HepG2 (cell line): ENCODE results near the gene TTLL4. TPM values are rescaled to one million over a fixed set of nuclear protein-coding genes. Genes with fewer than 3 reads are reported as not detected.

Source experiments
- ATAC-seq: fragments of 200-7000 bp; cut with Tn5 transposase; 3 replicates; pipeline ENCODE4 v1.9.1; 2020; ENCODE audit warnings: mild to moderate bottlenecking, moderate library complexity
- BruUV-seq: library from RNA; stranded (reverse); fragments of 400-500 nt; replicated peaks from 2 replicates; lab custom pipeline; 2021; lab: Mats Ljungman, UMichigan
- CTCF ChIA-PET: fragments of 300-600 bp; formaldehyde crosslinking; extraction: SDS; loops from one replicate; lab custom pipeline; 2021; ENCODE audit warnings: low total read pairs, inconsistent platforms, low intra/inter-chr PET ratio; lab: Yijun Ruan, JAX
- POLR2A ChIA-PET: fragments of 350-600 bp; sonication (Branson Sonifier 250); formaldehyde crosslinking; loops from one replicate; lab custom pipeline; 2020; ENCODE audit warnings: antibody characterized with exemption, inconsistent platforms; lab: Yijun Ruan, JAX
- DNase-seq: peaks from one replicate; pipeline ENCODE4 v3.0.0-alpha.2; 2015; ENCODE audit warnings: low spot score
- FAIRE-seq: peaks from 3 replicates; lab custom pipeline; 2011; peaks lifted over from hg19 to GRCh38; lab: Jason Lieb, UNC
- H2AFZ ChIP-seq: one replicate; pipeline ENCODE4 v1.6.1; 2011; ENCODE audit warnings: low read length, inconsistent platforms
- H3K27ac ChIP-seq: fragments of 300-600 bp; 3 replicates; pipeline ENCODE4 v1.8.0; 2011; ENCODE audit warnings: mixed run types, mild to moderate bottlenecking, mixed read lengths, low read length, inconsistent platforms; ENCODE audit not compliant: insufficient read depth; ENCODE audit errors: extremely low read length
- H3K27me3 ChIP-seq, 2 experiments: fragments of 200-600 bp in 1 of 2; 2 replicates in 1 of 2; 3 replicates in 1 of 2; pipeline versions ENCODE4 v1.6.0 to v1.8.0; 2011; ENCODE audit warnings: low read length in 2 of 2, mild to moderate bottlenecking in 2 of 2, moderate library complexity in 2 of 2, inconsistent platforms in 1 of 2; ENCODE audit not compliant: insufficient read depth in 2 of 2, control insufficient read depth in 1 of 2
- H3K36me3 ChIP-seq, 2 experiments: fragments of 200-600 bp in 1 of 2; replicated peaks in 1 of 2; 2 replicates in 1 of 2; 3 replicates in 1 of 2; pipeline versions ENCODE4 v1.5.1 to v1.8.0; 2011; ENCODE audit warnings: low read length in 2 of 2, inconsistent platforms in 1 of 2; ENCODE audit not compliant: insufficient read depth in 2 of 2, control insufficient read depth in 1 of 2
- H3K4me1 ChIP-seq: 2 replicates; pipeline ENCODE4 v1.5.1; 2012; ENCODE audit warnings: low read length, inconsistent platforms; ENCODE audit not compliant: insufficient read depth
- H3K4me2 ChIP-seq: 2 replicates; pipeline ENCODE4 v1.6.0; 2011; ENCODE audit warnings: low read depth, low read length, inconsistent platforms
- H3K4me3 ChIP-seq, 3 experiments: fragments of 200-600 bp in 1 of 3; sonication (generic), shearing (Covaris generic) in 1 of 3; replicated peaks in 1 of 3; 2 replicates each; pipeline ENCODE4 v1.5.1; 2011 to 2016; ENCODE audit warnings: low read length in 3 of 3, inconsistent platforms in 2 of 3, low read depth in 2 of 3, mild to moderate bottlenecking in 2 of 3, control low read depth in 1 of 3, mixed read lengths in 1 of 3; ENCODE audit not compliant: insufficient read depth in 1 of 3
- H3K79me2 ChIP-seq: one replicate; pipeline ENCODE4 v1.6.1; 2011; ENCODE audit warnings: low read length, inconsistent platforms; ENCODE audit not compliant: insufficient read depth
- H3K9ac ChIP-seq: 2 replicates; pipeline ENCODE4 v1.6.0; 2011; ENCODE audit warnings: mild to moderate bottlenecking, low read depth, low read length, inconsistent platforms; ENCODE audit not compliant: insufficient read depth
- H3K9me3 ChIP-seq: 2 replicates; pipeline ENCODE4 v1.5.1; 2012; ENCODE audit warnings: mild to moderate bottlenecking, low read length
- H4K20me1 ChIP-seq: 2 replicates; pipeline ENCODE4 v1.6.0; 2011; ENCODE audit warnings: inconsistent platforms, mild to moderate bottlenecking, low read length, moderate library complexity; ENCODE audit not compliant: insufficient read depth
- GFI1 ChIP-seq: sonication (generic); formaldehyde crosslinking; IDR thresholded peaks from 2 replicates; pipeline ENCODE4 v1.5.0; 2020; ENCODE audit warnings: missing genetic modification reagents, mild to moderate bottlenecking, borderline replicate concordance
- HOXD1 ChIP-seq: sonication (generic); formaldehyde crosslinking; IDR thresholded peaks from 2 replicates; pipeline ENCODE4 v1.5.0; 2020; ENCODE audit warnings: missing genetic modification reagents
- SKI ChIP-seq: fragments of 450-650 bp; IDR thresholded peaks from one replicate; pipeline ENCODE4 v1.6.1; 2018; ENCODE audit warnings: mild to moderate bottlenecking; ENCODE audit not compliant: partially characterized antibody
- SSRP1 ChIP-seq: IDR thresholded peaks from 2 replicates; pipeline ENCODE4 v1.6.1; 2016; ENCODE audit warnings: control low read depth
- TEAD2 ChIP-seq: sonication (generic); formaldehyde crosslinking; IDR thresholded peaks from 2 replicates; pipeline ENCODE4 v1.9.0; 2021; ENCODE audit warnings: missing genetic modification reagents
- TOE1 ChIP-seq: sonication (generic); formaldehyde crosslinking; IDR thresholded peaks from 2 replicates; pipeline ENCODE4 v1.4.0; 2020; ENCODE audit warnings: mild to moderate bottlenecking, missing genetic modification reagents
- ZFX ChIP-seq: sonication (generic); formaldehyde crosslinking; IDR thresholded peaks from 2 replicates; pipeline ENCODE4 v1.4.0; 2020; ENCODE audit warnings: mild to moderate bottlenecking, low read depth, missing genetic modification reagents, moderate library complexity
- ZNF235 ChIP-seq: sonication (generic); formaldehyde crosslinking; IDR thresholded peaks from 2 replicates; pipeline ENCODE4 v1.8.1; 2023; ENCODE audit warnings: mild to moderate bottlenecking, missing genetic modification reagents, borderline replicate concordance
- ZNF552 ChIP-seq: sonication (generic); formaldehyde crosslinking; IDR thresholded peaks from 2 replicates; pipeline ENCODE4 v1.9.0; 2022; ENCODE audit warnings: missing genetic modification reagents, mild to moderate bottlenecking, borderline replicate concordance
- ZNF761 ChIP-seq: sonication (generic); formaldehyde crosslinking; conservative IDR thresholded peaks from 2 replicates; pipeline ENCODE4 v1.4.0; 2020; ENCODE audit warnings: mild to moderate bottlenecking, missing genetic modification reagents
- ZNF878 ChIP-seq: sonication (generic); formaldehyde crosslinking; IDR thresholded peaks from 2 replicates; pipeline ENCODE4 v1.8.1; 2023; ENCODE audit warnings: mild to moderate bottlenecking, missing genetic modification reagents, moderate library complexity
- WGBS: methylation state at CpG from one replicate; pipeline ENCODE4 v1.1.6; 2017; ENCODE audit warnings: low lambda C conversion rate; 5-methylcytosine and 5-hydroxymethylcytosine counted together
- in situ Hi-C: cut with HindIII; loops from 2 replicates; pipeline ENCODE4 v1.10.0; 2017; ENCODE audit warnings: low pct_unique_long_range_greater_than_20kb; ENCODE audit not compliant: extremely low pct_ligation_motif_present
- intact Hi-C: fragments of 100-400 bp; cut with micrococcal nuclease; formaldehyde crosslinking; loops from one replicate; pipeline ENCODE4 v1.10.0; 2022; ENCODE audit not compliant: unreplicated experiment
- polyA plus RNA-seq, 8 experiments: library from polyadenylated mRNA; depleted of rRNA in 3 of 8; stranded (reverse) in 7 of 8; unstranded in 1 of 8; fragments of >200 nt; fragmentation: Illumina TruSeq in 4 of 8; extraction: Trizol in 4 of 8; gene quantifications; 2 replicates each; pipeline versions ENCODE4 v1.2.1 to v1.2.3, GENCODE V29; 2011 to 2016; ENCODE audit warnings: low read depth in 4 of 8, missing spikeins in 1 of 8, mixed read lengths in 1 of 8; ENCODE audit not compliant: insufficient read depth in 1 of 8
- total RNA-seq, 5 experiments: library from RNA; depleted of rRNA; stranded (reverse); fragments of >200 nt; fragmentation: Illumina TruSeq; extraction: Trizol; gene quantifications; 2 replicates each; pipeline ENCODE4 v1.2.3, GENCODE V29; 2016; ENCODE audit warnings: low read depth in 1 of 5
- TF ChIP-seq, protein P1 (sequence below): sonication (generic); formaldehyde crosslinking; IDR thresholded peaks from 2 replicates; pipeline ENCODE4 v1.5.1; 2020; ENCODE audit warnings: mild to moderate bottlenecking, missing genetic modification reagents, borderline replicate concordance
- TF ChIP-seq, protein P2 (sequence below): sonication (generic); formaldehyde crosslinking; IDR thresholded peaks from 2 replicates; pipeline ENCODE4 v1.5.0; 2020; ENCODE audit warnings: mild to moderate bottlenecking, low read depth, missing genetic modification reagents, borderline replicate concordance

The TTLL4 gene
- total and polyA plus RNA-seq, 2 of the 13 experiments (the other 11 are each of a cell fraction or from before 2014, with no cell fraction given): 77.5 to 84.6 TPM

- Histone ChIP-seq H3K36me3 (peaks cover 0 to 6% of the 10 kb centered on the region in 2 experiments; a peak in 2 of 5 replicates), H3K27ac (peak within 1 kb of the TSS; percentile 97), H3K79me2 (peaks cover 49% of the 10 kb centered on the region), H3K9ac (peak within 1 kb of the TSS; percentile 94), H3K4me3 (peak within 1 kb of the TSS; percentile 69 to 97 (median 94)), H2AFZ (no peak within 1 kb of the TSS), H4K20me1 (peaks cover 24% of the 10 kb centered on the region), H3K4me1 (peaks cover 56% of the 10 kb centered on the region), H3K4me2 (peak within 1 kb of the TSS; percentile 93), H3K9me3 (peaks cover 11% of the 10 kb centered on the region; the same call in 1 of the 2 replicates), H3K27me3 (no peaks in the 10 kb centered on the region; a peak in 1 of 5 replicates)
- ChIA-PET POLR2A (interaction anchor here (0.6 to 8.5 kb wide), 31 partner anchors 8 to 605 kb away, joined by 3 to 218 read pairs (median 6); partner anchors contain the start of genes BCS1L, GLB1L, PRKAG3 and RNF25), CTCF (interaction anchor here (0.9 to 1.4 kb wide), 2 partner anchors 54 to 66 kb away, joined by 3 to 6 read pairs; no protein-coding TSS in a partner anchor)
- no TSS peak for BruUV-seq
- ATAC-seq (peak; percentile 95), FAIRE-seq (no peak), DNase-seq (peak; percentile 83)
- in situ Hi-C loops: no loop called here
- whole genome bisulfite sequencing: 1% methylated on average over 48 of the region's 76 CpGs
- intact Hi-C loops: loop anchor here (1.0 to 2.0 kb wide), 7 partner anchors 25 to 123 kb away; partner anchors contain the start of genes BCS1L, TTLL4 and ZNF142
- TF ChIP-seq TEAD2 (CRISPR knock-in tag) (0 out of 2 replicates have a peak, but pooled peaks have one; percentile 30), ZNF552 (CRISPR knock-in tag) (peak; percentile 63), SSRP1 (CRISPR knock-in tag) (peak; percentile 45; the same call in 1 of the 2 replicates), ZNF235 (no peak; the same call in 1 of the 2 replicates), GFI1 (CRISPR knock-in tag) (peak; percentile 69), ZNF761 (CRISPR knock-in tag) (peak; percentile 96; the same call in 1 of the 2 replicates), SKI (peak; percentile 90), ZNF878 (CRISPR knock-in tag) (peak; percentile 96), HOXD1 (CRISPR knock-in tag) (0 out of 2 replicates have a peak, but pooled peaks have one; percentile 24), TOE1 (CRISPR knock-in tag) (0 out of 2 replicates have a peak, but pooled peaks have one; percentile 30), ZFX (CRISPR knock-in tag) (peak; percentile 96)
- TF ChIP-seq, protein P1, sequence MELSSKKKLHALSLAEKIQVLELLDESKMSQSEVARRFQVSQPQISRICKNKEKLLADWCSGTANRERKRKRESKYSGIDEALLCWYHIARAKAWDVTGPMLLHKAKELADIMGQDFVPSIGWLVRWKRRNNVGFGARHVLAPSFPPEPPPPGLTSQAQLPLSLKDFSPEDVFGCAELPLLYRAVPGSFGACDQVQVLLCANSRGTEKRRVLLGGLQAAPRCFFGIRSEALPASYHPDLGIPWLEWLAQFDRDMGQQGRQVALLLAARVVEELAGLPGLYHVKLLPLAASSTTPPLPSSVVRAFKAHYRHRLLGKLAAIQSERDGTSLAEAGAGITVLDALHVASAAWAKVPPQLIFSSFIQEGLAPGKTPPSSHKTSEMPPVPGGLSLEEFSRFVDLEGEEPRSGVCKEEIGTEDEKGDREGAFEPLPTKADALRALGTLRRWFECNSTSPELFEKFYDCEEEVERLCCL (CRISPR knock-in tag): peak; percentile 92; the same call in 1 of the 2 replicates
- TF ChIP-seq, protein P2, sequence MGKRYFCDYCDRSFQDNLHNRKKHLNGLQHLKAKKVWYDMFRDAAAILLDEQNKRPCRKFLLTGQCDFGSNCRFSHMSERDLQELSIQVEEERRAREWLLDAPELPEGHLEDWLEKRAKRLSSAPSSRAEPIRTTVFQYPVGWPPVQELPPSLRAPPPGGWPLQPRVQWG (CRISPR knock-in tag): no peak
These were observed 71.3 kb downstream of the TTLL4 start, which contains the start of gene CYP27A1 for GRCh38 chr2:218781691-218782527. CYP27A1 (plus strand) TSS chr2:218782147; CDS start chr2:218782183, 36 bp downstream.
